Stomach (tissue), 9 donors: Measurements from ENCODE around the gene ARL17B. TPM values are rescaled to one million over a fixed set of nuclear protein-coding genes. Genes with fewer than 3 reads are reported as not detected.
A peak's percentile ranks its signal among the peaks of the same experiment; 100 is the strongest.
"Not testable (repeated sequence)": the region's sequence is repeated elsewhere in the genome, so short reads cannot be mapped to it uniquely, and the experiment has no call there.

ENCODE experiments used
- DNase-seq, 2 donors: peaks; one replicate each; pipeline versions ENCODE4 v3.0.0 to v3.0.0-alpha.2; 2013 to 2019
- H3K27ac ChIP-seq, 5 donors: fragments of 200-600 bp in 4 of 5; sonication (generic) in 4 of 5; one replicate each; pipeline ENCODE4 v1.5.1; 2013 to 2019; ENCODE audit warnings: mild to moderate bottlenecking in 1 of 5, moderate library complexity in 1 of 5
- H3K27me3 ChIP-seq, 3 donors: fragments of 200-600 bp; sonication (generic); one replicate each; pipeline ENCODE4 v1.5.1; 2017 to 2019; ENCODE audit warnings: mixed run types in 1 of 3
- H3K36me3 ChIP-seq, 4 donors: fragments of 200-600 bp; sonication (generic); 1 replicate in 3 of 4; 2 replicates in 1 of 4; pipeline ENCODE4 v1.5.1; 2016 to 2019
- H3K4me1 ChIP-seq, 4 donors: fragments of 200-600 bp; sonication (generic); one replicate each; pipeline ENCODE4 v1.5.1; 2016 to 2019
- H3K4me3 ChIP-seq, 4 donors: fragments of 200-600 bp; sonication (generic) in 3 of 4; one replicate each; pipeline ENCODE4 v1.5.1; 2016 to 2019; ENCODE audit warnings: mild to moderate bottlenecking in 1 of 4
- H3K9me3 ChIP-seq, 4 donors: fragments of 200-600 bp; sonication (generic); one replicate each; pipeline ENCODE4 v1.5.1; 2016 to 2019
- EP300 ChIP-seq: sonication (generic); formaldehyde crosslinking; IDR thresholded peaks from one replicate; pipeline ENCODE4 v1.6.1; 2017; ENCODE audit warnings: antibody characterized with exemption
- POLR2A ChIP-seq, 4 donors: fragments of 450-650 bp; IDR thresholded peaks; one replicate each; pipeline ENCODE4 v1.6.1; 2016; ENCODE audit warnings: antibody characterized with exemption in 4 of 4, control low read depth in 2 of 4, mild to moderate bottlenecking in 1 of 4, moderate library complexity in 1 of 4
- POLR2AphosphoS5 ChIP-seq, 3 donors: sonication (generic); formaldehyde crosslinking; IDR thresholded peaks; one replicate each; pipeline ENCODE4 v1.6.1; 2016; ENCODE audit warnings: antibody characterized with exemption in 3 of 3
- WGBS, 5 donors: extraction: QIAGEN DNeasy Blood & Tissue Kit in 3 of 5; methylation state at CpG; one replicate each; pipeline versions ENCODE4 v1.1.5 to v1.1.7; 2013 to 2018; 5-methylcytosine and 5-hydroxymethylcytosine counted together
- intact Hi-C: fragments of 100-400 bp; cut with DNase I; formaldehyde crosslinking; loops from one replicate; pipeline ENCODE4 v1.15.1; 2023; ENCODE audit warnings: low total_unique reads
- polyA plus RNA-seq, 3 donors: library from polyadenylated mRNA; stranded (reverse); fragments of 200-250 nt; gene quantifications; one replicate each; pipeline ENCODE4 v1.2.3, GENCODE V29; 2013
- total RNA-seq, 5 donors: library from RNA; depleted of rRNA; stranded (reverse); fragments of >200 nt; gene quantifications; one replicate each; pipeline versions ENCODE4 v1.1.0 to v1.2.3, GENCODE V29; 2014 to 2016
- TF ChIP-seq, protein P1 (sequence below), 7 experiments: fragments of 450-650 bp in 4 of 7; fragments of 200-600 bp in 3 of 7; sonication (generic) in 3 of 7; IDR thresholded peaks; one replicate each; pipeline ENCODE4 v1.5.1; 2016 to 2019; ENCODE audit warnings: antibody characterized with exemption in 7 of 7, control low read depth in 2 of 7, mild to moderate bottlenecking in 1 of 7
- donor health status: healthy with polysubstance abuse.
- donor health status: Bipolar disorder and iron deficiency.
- donor health status: healthy.

Gene ARL17B
- total and polyA plus RNA-seq, 8 donors: 0.58 to 194 (median 10.4) TPM

DNA sequence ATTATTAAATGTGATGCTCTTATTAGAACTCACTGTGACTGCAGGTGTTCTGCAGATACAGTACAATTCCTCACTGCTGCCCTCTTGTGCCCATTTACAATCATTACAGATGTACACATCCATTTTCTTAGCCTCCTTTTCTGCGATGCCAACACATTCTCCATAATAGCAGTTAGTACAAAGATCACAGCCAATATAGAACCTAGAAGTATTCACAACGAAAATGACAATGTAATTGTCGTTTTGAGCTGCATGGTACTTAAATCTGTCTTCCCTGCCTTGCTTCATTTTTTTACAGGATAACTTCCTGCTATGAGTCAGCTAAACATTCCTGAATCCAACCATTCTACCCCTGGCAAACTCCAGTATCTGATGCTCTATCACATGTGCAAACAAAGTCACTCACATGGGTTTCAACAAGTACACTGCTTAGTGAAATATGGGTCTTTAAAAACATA, 74.8 kb downstream of the ARL17B start:
- Histone ChIP-seq H3K4me1 (peaks cover 0 to 14% (median 5%) of the 10 kb centered on the region in 4 donors), H3K27ac (peak overlapping the region in 3 of 5 donors; percentile 21 to 68 (median 43))
- 0 to 1% (median 1%) methylated on average over 3 of the region's 3 CpGs for WGBS, 5 donors
- TF ChIP-seq POLR2AphosphoS5 (IDR thresholded peaks at IDR 0.05): peak in 2 of 3 donors; percentile 33 to 62
- TF ChIP-seq, protein P1, sequence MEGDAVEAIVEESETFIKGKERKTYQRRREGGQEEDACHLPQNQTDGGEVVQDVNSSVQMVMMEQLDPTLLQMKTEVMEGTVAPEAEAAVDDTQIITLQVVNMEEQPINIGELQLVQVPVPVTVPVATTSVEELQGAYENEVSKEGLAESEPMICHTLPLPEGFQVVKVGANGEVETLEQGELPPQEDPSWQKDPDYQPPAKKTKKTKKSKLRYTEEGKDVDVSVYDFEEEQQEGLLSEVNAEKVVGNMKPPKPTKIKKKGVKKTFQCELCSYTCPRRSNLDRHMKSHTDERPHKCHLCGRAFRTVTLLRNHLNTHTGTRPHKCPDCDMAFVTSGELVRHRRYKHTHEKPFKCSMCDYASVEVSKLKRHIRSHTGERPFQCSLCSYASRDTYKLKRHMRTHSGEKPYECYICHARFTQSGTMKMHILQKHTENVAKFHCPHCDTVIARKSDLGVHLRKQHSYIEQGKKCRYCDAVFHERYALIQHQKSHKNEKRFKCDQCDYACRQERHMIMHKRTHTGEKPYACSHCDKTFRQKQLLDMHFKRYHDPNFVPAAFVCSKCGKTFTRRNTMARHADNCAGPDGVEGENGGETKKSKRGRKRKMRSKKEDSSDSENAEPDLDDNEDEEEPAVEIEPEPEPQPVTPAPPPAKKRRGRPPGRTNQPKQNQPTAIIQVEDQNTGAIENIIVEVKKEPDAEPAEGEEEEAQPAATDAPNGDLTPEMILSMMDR (IDR thresholded peaks at IDR 0.05): peak in 6 of 7 experiments; percentile 54 to 89 (median 71)
- intact Hi-C loops, H3K27me3 ChIP-seq, H3K4me3 ChIP-seq, H3K36me3 ChIP-seq, H3K9me3 ChIP-seq: not testable (repeated sequence)
- peak in 1 of 2 donors; percentile 89 for DNase-seq

DNA sequence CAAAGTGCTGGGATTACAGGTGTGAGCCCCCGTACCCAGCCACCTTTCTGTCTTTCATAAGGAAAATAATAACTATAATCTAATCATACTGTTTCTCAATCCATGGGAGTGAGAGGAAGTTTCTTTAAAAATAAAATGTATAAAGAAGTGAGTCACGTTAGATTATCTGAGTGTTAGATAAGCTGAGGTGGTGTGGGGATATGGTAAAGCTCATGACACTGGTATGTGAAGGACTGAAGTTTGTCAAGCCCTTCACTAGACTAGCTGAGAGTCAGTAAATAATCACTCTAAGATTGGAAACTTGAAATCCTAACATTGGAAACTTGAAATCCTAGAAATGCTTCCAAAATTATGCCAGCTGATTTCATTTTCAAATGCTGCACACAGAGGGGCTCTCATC, 76.1 kb downstream of the ARL17B start:
- H3K4me3 ChIP-seq, DNase-seq, H3K36me3 ChIP-seq, H3K27me3 ChIP-seq, intact Hi-C loops, H3K9me3 ChIP-seq: not testable (repeated sequence)
- WGBS, 5 donors: 31 to 83% (median 53%) methylated on average over 2 of the region's 2 CpGs
- Histone ChIP-seq H3K27ac (peak overlapping the region in 4 of 5 donors; percentile 46 to 65 (median 61)), H3K4me1 (peaks cover 0 to 14% (median 5%) of the 10 kb centered on the region in 4 donors)

DNA sequence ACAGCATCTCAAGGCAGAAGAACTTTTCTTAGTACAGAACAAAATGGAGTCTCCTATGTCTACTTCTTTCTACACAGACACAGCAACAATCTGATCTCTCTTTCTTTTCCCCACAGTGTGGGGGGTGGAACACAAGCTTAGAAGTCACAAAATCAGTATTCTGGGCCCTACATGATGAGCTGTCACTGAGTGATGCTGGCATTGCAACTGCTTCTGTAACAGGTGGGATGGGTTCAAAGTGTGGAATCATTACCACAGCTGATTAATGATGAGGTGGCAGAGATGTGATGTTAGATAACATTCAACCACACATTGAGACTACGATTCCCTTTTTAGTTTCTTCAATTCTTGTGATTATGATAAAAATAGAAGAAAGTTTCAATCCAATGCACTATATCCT, 77.1 kb downstream of the ARL17B start:
- intact Hi-C loops, H3K36me3 ChIP-seq, H3K4me3 ChIP-seq, H3K27me3 ChIP-seq, DNase-seq, H3K9me3 ChIP-seq: not testable (repeated sequence)
- peaks cover 0 to 19% (median 5%) of the 10 kb centered on the region in 4 donors for H3K4me1 ChIP-seq
- 67 to 86% (median 80%) methylated on average over 1 of the region's 1 CpG; no CpG with 5 or more reads in 1 of the 5 donors for WGBS, 5 donors
- peak overlapping the region in 1 of 5 donors; percentile 64 for H3K27ac ChIP-seq

DNA sequence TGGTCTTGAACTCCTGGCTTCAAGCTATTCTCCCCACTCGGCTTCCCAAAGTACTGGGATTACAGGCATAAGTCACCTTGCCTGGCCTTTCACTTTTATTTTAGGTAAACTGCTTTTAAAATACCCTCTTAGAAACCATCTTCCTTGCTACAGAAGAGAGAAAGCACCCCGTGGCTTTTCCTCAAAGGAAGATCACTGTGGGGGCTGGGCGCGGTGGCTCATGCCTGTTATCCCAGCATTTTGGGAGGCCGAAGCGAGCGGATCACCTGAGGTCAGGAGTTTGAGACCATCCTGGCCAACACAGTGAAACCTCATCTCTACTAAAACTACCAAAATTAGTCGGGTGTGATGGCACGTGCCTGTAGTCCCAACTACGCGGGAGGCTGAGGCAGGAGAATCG, 78.9 kb downstream of the ARL17B start:
- H3K9me3 ChIP-seq, H3K36me3 ChIP-seq, intact Hi-C loops, H3K27me3 ChIP-seq, H3K27ac ChIP-seq, H3K4me3 ChIP-seq, DNase-seq: not testable (repeated sequence)
- WGBS, 5 donors: 75 to 98% (median 94%) methylated on average over 4 to 12 of the region's 12 CpGs
- peaks cover 0 to 18% (median 5%) of the 10 kb centered on the region in 4 donors for H3K4me1 ChIP-seq

DNA sequence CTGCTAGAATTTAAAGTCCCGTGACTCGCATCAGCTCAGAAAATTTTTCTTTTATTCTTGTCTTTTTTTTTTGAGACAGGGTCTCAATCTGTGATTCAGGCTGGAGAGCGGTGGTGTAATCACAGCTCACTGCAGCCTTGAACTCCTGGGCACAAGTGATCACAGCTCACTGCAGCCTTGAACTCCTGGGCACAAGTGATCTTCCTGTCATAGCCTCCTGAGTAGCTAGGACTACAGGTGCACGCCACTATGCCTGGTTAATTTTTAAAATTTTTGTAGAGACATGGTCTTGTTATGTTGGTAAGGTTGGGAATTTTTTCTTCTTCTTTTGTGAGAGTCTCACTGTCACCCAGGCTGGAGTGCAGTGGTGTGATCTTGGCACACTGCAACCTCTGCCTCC, 80.2 kb downstream of the ARL17B start:
- DNase-seq, H3K27me3 ChIP-seq, H3K27ac ChIP-seq, intact Hi-C loops, H3K4me3 ChIP-seq, H3K36me3 ChIP-seq, H3K4me1 ChIP-seq, H3K9me3 ChIP-seq: not testable (repeated sequence)
- WGBS, 5 donors: 93 to 100% (median 97%) methylated on average over 4 of the region's 4 CpGs

DNA sequence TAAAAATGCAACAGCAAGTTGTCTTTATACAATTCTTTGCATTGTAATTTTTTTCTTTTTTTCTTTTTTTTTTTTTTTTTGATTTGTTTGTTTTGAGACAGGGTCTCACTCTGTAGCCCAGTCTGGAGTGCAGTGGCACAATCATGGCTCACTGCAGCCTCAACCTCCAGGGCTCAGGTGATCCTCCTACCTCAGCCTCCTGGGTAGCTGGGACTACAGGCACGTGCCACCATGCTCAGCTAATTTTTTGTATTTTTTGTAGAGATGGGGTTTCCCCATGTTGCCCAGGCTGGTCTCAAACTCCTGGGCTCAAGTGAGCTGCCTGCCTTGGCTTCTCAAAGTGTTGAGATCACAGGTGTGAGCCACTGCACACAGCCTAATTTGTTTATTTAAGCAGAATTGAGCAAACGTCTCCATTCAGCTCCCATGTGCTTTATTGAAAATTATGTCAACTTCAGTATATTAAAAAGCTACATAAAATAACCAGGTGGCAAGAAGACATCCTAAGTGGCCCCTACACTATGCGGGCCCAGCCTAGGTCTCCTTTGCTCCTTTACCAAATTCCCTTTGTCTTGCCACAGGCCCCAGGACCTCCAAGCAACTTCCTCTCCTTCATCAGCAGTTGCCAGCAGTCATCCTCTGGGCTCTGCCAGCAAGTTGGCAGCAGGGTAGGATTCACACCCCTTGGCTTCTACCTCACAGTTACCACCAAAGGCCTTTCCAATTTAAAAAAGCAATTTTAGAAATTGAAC, 84.7 kb downstream of the ARL17B start:
- H3K9me3 ChIP-seq, intact Hi-C loops, H3K36me3 ChIP-seq, H3K27me3 ChIP-seq, H3K4me3 ChIP-seq, H3K4me1 ChIP-seq, H3K27ac ChIP-seq, DNase-seq: not testable (repeated sequence)
- 62 to 68% (median 64%) methylated on average over 3 of the region's 3 CpGs for WGBS, 5 donors

DNA sequence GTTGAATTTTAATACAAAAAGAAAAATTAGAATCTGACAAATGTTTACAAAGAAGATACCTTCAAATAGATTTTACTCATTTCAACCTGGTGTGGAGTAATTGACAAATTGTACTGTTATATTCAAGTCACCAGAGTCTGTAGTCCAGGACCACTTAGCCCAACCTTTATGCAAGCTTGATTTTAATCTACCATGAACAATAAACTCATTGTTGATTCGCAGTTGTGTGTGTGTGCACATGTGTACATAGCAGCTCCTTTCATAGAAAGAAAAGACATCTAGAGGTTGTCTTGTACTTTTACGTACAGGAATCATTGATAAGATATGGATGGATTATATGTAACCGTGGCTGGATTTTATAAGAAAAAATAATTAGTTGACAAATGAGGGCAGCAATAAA, 87.3 kb downstream of the ARL17B start:
- WGBS, 5 donors: 28 to 64% (median 47%) methylated on average over 3 of the region's 3 CpGs
- no peaks in the 10 kb centered on the region for H3K9me3 ChIP-seq
- H3K27ac ChIP-seq: no peak overlapping the region
- H3K4me1 ChIP-seq: peaks cover 0 to 11% (median 5%) of the 10 kb centered on the region in 4 donors
- intact Hi-C loops: no loop called here
- H3K36me3 ChIP-seq: no peaks in the 10 kb centered on the region
- H3K27me3 ChIP-seq: no peaks in the 10 kb centered on the region
- no peak for DNase-seq
- no peak overlapping the region for H3K4me3 ChIP-seq
- no peak for TF ChIP-seq POLR2AphosphoS5 (IDR thresholded peaks at IDR 0.05)
- no peak for TF ChIP-seq EP300
- TF ChIP-seq, protein P1 (IDR thresholded peaks at IDR 0.05): no peak
- TF ChIP-seq POLR2A (IDR thresholded peaks at IDR 0.05): no peak
